Endothelial cell of umbilical vein (primary cell): ENCODE results near the gene TNRC6B. TPM values are rescaled to one million over a fixed set of nuclear protein-coding genes. Genes with fewer than 3 reads are reported as not detected.

Source experiments
- BruUV-seq: library from RNA; stranded (reverse); fragments of 400-500 nt; replicated peaks from 2 replicates; lab custom pipeline; 2021; lab: Mats Ljungman, UMichigan
- CTCF ChIA-PET: fragments of 300-600, 350-600 bp; sonication (Branson Sonifier 250); formaldehyde crosslinking; loops from one replicate; lab custom pipeline; 2021; ENCODE audit warnings: antibody characterized with exemption, inconsistent platforms; lab: Charles Lee
- POLR2A ChIA-PET: fragments of 300-600, 350-600 bp; sonication (Branson Sonifier 250); formaldehyde crosslinking; loops from one replicate; lab custom pipeline; 2021; ENCODE audit warnings: antibody characterized with exemption, inconsistent platforms; lab: Charles Lee
- DNase-seq: peaks from one replicate; pipeline ENCODE4 v3.0.0-alpha.2; 2011; ENCODE audit warnings: low read depth, low spot score
- FAIRE-seq: peaks from 2 replicates; lab custom pipeline; 2011; peaks lifted over from hg19 to GRCh38; lab: Jason Lieb, UNC
- H2AFZ ChIP-seq: 2 replicates; pipeline ENCODE4 v1.6.0; 2012; ENCODE audit warnings: low read depth, low read length, control low read depth, inconsistent platforms
- H3K27ac ChIP-seq: 2 replicates; pipeline ENCODE4 v1.5.1; 2011; ENCODE audit warnings: low read depth, mild to moderate bottlenecking, control low read depth, low read length, moderate library complexity; ENCODE audit not compliant: insufficient read depth
- H3K27me3 ChIP-seq, 2 experiments: 2 replicates each; pipeline versions ENCODE4 v1.6.0 to v1.6.1; 2011; ENCODE audit warnings: low read length in 2 of 2, mixed read lengths in 1 of 2; ENCODE audit not compliant: control insufficient read depth in 2 of 2, insufficient read depth in 2 of 2
- H3K36me3 ChIP-seq, 2 experiments: 2 replicates in 1 of 2; 3 replicates in 1 of 2; pipeline ENCODE4 v1.5.1; 2011; ENCODE audit warnings: low read length in 2 of 2, mild to moderate bottlenecking in 1 of 2, moderate library complexity in 1 of 2; ENCODE audit not compliant: control insufficient read depth in 2 of 2, insufficient read depth in 2 of 2; ENCODE audit errors: extremely low read depth in 1 of 2
- H3K4me1 ChIP-seq: 3 replicates; pipeline ENCODE4 v1.5.1; 2011; ENCODE audit warnings: mild to moderate bottlenecking, low read length; ENCODE audit not compliant: control insufficient read depth, insufficient read depth; ENCODE audit errors: extremely low read depth
- H3K4me2 ChIP-seq: 2 replicates; pipeline ENCODE4 v1.6.1; 2011; ENCODE audit warnings: low read length, control low read depth, mixed read lengths; ENCODE audit not compliant: insufficient read depth
- H3K4me3 ChIP-seq, 3 experiments: fragments of 200-600 bp in 1 of 3; sonication (generic), shearing (Covaris generic) in 1 of 3; replicated peaks in 1 of 3; 2 replicates each; pipeline ENCODE4 v1.5.1; 2011 to 2016; ENCODE audit warnings: control low read depth in 3 of 3, low read length in 3 of 3, mild to moderate bottlenecking in 2 of 3, inconsistent platforms in 1 of 3, low read depth in 1 of 3, moderate library complexity in 1 of 3; ENCODE audit not compliant: insufficient read depth in 1 of 3
- H3K79me2 ChIP-seq: 2 replicates; pipeline ENCODE4 v1.6.0; 2012; ENCODE audit warnings: low read length, inconsistent platforms; ENCODE audit not compliant: control insufficient read depth, insufficient read depth
- H3K9ac ChIP-seq: replicated peaks from 2 replicates; pipeline ENCODE3; 2011; ENCODE audit warnings: low read length, control low read depth; ENCODE audit not compliant: insufficient read depth; ENCODE audit errors: extremely low read depth
- H3K9me1 ChIP-seq: replicated peaks from 3 replicates; pipeline ENCODE4 v1.6.0; 2011; ENCODE audit warnings: mild to moderate bottlenecking, low read length; ENCODE audit not compliant: control insufficient read depth, insufficient read depth; ENCODE audit errors: extremely low read depth
- H3K9me3 ChIP-seq: replicated peaks from 2 replicates; pipeline ENCODE4 v1.5.1; 2012; ENCODE audit warnings: low read length, inconsistent platforms; ENCODE audit not compliant: control insufficient read depth, insufficient read depth
- H4K20me1 ChIP-seq: replicated peaks from 2 replicates; pipeline ENCODE3; 2011; ENCODE audit warnings: mild to moderate bottlenecking, low read length; ENCODE audit not compliant: control insufficient read depth, insufficient read depth; ENCODE audit errors: extremely low read depth
- EZH2 ChIP-seq: IDR thresholded peaks from 2 replicates; pipeline ENCODE4 v1.6.1; 2012; ENCODE audit warnings: borderline replicate concordance, low read depth, mild to moderate bottlenecking, moderate library complexity, low read length, inconsistent platforms; ENCODE audit not compliant: severe bottlenecking
- FOS ChIP-seq: IDR thresholded peaks from 2 replicates; pipeline ENCODE4 v1.6.1; 2011; ENCODE audit warnings: mild to moderate bottlenecking, low read length, moderate library complexity, borderline replicate concordance; ENCODE audit not compliant: insufficient read depth
- GATA2 ChIP-seq: IDR thresholded peaks from 2 replicates; pipeline ENCODE4 v1.7.0; 2011; ENCODE audit warnings: low read depth, mild to moderate bottlenecking, moderate library complexity, mixed read lengths, low read length; ENCODE audit not compliant: insufficient read length, insufficient read depth
- JUN ChIP-seq: IDR thresholded peaks from 2 replicates; pipeline ENCODE4 v1.6.1; 2011; ENCODE audit warnings: borderline replicate concordance, low read depth; ENCODE audit not compliant: insufficient read length, insufficient read depth
- MYC ChIP-seq: IDR thresholded peaks from one replicate; pipeline ENCODE4 v1.6.1; 2011; ENCODE audit warnings: mild to moderate bottlenecking, low read depth, low read length
- POLR2A ChIP-seq: IDR thresholded peaks from 2 replicates; pipeline ENCODE4 v1.6.1; 2012; ENCODE audit warnings: low read depth, mild to moderate bottlenecking, control low read depth, low read length
- POLR2AphosphoS5 ChIP-seq: IDR thresholded peaks from 2 replicates; pipeline ENCODE4 v1.6.1; 2012; ENCODE audit warnings: low read depth, mild to moderate bottlenecking, control low read depth, low read length, moderate library complexity; ENCODE audit not compliant: insufficient read depth
- dilution Hi-C: fragments of 300-500 bp; cut with MboI; formaldehyde crosslinking; loops from one replicate; pipeline ENCODE4 v1.15.0; 2019; ENCODE audit warnings: low sequenced_read_pairs; ENCODE audit not compliant: extremely low pct_ligation_motif_present
- intact Hi-C: fragments of 100-400 bp; cut with micrococcal nuclease; formaldehyde crosslinking; loops from one replicate; pipeline ENCODE4 v1.10.0; 2022
- polyA plus RNA-seq, 4 experiments: library from polyadenylated mRNA; depleted of rRNA in 3 of 4; stranded (reverse) in 3 of 4; unstranded in 1 of 4; fragments of >200 nt; gene quantifications; 2 replicates each; pipeline versions ENCODE4 v1.2.1 to v1.2.3, GENCODE V29; 2011 to 2012; ENCODE audit warnings: missing spikeins in 1 of 4
- total RNA-seq: library from RNA; stranded (reverse); gene quantifications from 2 replicates; pipeline ENCODE4 v1.2.3, GENCODE V29; 2021
- TF ChIP-seq, protein P1 (sequence below), 2 donors: IDR thresholded peaks; 1 replicate in 1 of 2; 2 replicates in 1 of 2; pipeline ENCODE4 v1.5.1; 2011; ENCODE audit warnings: low read length in 2 of 2, mild to moderate bottlenecking in 2 of 2, moderate library complexity in 2 of 2, control low read depth in 1 of 2, inconsistent platforms in 1 of 2, low read depth in 1 of 2; ENCODE audit not compliant: insufficient read depth in 1 of 2; ENCODE audit errors: extremely low read depth in 1 of 2
- TF ChIP-seq, protein P2 (sequence below): IDR thresholded peaks from 2 replicates; pipeline ENCODE4 v1.6.1; 2011; ENCODE audit not compliant: insufficient read depth, insufficient read length

The TNRC6B gene
- total and polyA plus RNA-seq, 2 donors (not counting 3 experiments of a cell fraction or from before 2014, with no cell fraction given): 10.6 to 37.2 TPM

GRCh38 chr22:40385036-40385782, 207.5 kb downstream of the TNRC6B start:
- Histone ChIP-seq H3K9me1 (no peaks in the 10 kb centered on the region), H3K4me2 (no peak overlapping the region), H4K20me1 (no peaks in the 10 kb centered on the region), H3K9me3 (no peaks in the 10 kb centered on the region), H3K4me1 (peaks cover 3% of the 10 kb centered on the region), H3K27me3 (no peaks in the 10 kb centered on the region), H3K9ac (no peak overlapping the region), H3K27ac (no peak overlapping the region), H3K4me3 (no peak overlapping the region), H3K36me3 (no peaks in the 10 kb centered on the region), H3K79me2 (peaks cover 5% of the 10 kb centered on the region), H2AFZ (no peak overlapping the region)
- no TSS peak for BruUV-seq
- no peak for DNase-seq
- FAIRE-seq: peak; percentile 76
- CTCF ChIA-PET: interaction anchor here (1.0 to 1.7 kb wide), 2 partner anchors 11 to 52 kb away, joined by 4 to 7 read pairs; no protein-coding TSS in a partner anchor
- intact Hi-C loops: no loop called here
- POLR2A ChIA-PET: no interaction called here
- TF ChIP-seq, protein P1, sequence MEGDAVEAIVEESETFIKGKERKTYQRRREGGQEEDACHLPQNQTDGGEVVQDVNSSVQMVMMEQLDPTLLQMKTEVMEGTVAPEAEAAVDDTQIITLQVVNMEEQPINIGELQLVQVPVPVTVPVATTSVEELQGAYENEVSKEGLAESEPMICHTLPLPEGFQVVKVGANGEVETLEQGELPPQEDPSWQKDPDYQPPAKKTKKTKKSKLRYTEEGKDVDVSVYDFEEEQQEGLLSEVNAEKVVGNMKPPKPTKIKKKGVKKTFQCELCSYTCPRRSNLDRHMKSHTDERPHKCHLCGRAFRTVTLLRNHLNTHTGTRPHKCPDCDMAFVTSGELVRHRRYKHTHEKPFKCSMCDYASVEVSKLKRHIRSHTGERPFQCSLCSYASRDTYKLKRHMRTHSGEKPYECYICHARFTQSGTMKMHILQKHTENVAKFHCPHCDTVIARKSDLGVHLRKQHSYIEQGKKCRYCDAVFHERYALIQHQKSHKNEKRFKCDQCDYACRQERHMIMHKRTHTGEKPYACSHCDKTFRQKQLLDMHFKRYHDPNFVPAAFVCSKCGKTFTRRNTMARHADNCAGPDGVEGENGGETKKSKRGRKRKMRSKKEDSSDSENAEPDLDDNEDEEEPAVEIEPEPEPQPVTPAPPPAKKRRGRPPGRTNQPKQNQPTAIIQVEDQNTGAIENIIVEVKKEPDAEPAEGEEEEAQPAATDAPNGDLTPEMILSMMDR (IDR thresholded peaks at IDR 0.05; ENCODE audit: extremely low read depth in 1 of 2, insufficient read depth in 1 of 2, low read depth in 1 of 2, low read length in 2 of 2): no peak
- TF ChIP-seq, protein P2, sequence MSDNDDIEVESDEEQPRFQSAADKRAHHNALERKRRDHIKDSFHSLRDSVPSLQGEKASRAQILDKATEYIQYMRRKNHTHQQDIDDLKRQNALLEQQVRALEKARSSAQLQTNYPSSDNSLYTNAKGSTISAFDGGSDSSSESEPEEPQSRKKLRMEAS: no peak
- TF ChIP-seq EZH2: no peak
- no peak for TF ChIP-seq JUN
- TF ChIP-seq MYC: no peak
- TF ChIP-seq POLR2A: no peak
- TF ChIP-seq GATA2: no peak
- no peak for TF ChIP-seq POLR2AphosphoS5
- no peak for TF ChIP-seq FOS
- dilution Hi-C loops: no loop called here

Other genes starting within 250 kb of the TNRC6B start
- gene TMA7B, start 217.5 kb upstream of the TNRC6B start, total RNA-seq: not detected in 2 replicates
- not detected in 2 replicates for gene TMA7B, start 217.5 kb upstream of the TNRC6B start, polyA plus RNA-seq
- not detected in 2 replicates for gene FAM83F, start 183.0 kb upstream of the TNRC6B start, total RNA-seq
- gene FAM83F, start 183.0 kb upstream of the TNRC6B start, polyA plus RNA-seq: not detected in 2 replicates
- 86.2 and 103 TPM in 2 replicates for gene ADSL, start 168.6 kb downstream of the TNRC6B start, total RNA-seq
- gene ADSL, start 168.6 kb downstream of the TNRC6B start, polyA plus RNA-seq: 110 and 141 TPM in 2 replicates
- 76.4 and 78.6 TPM in 2 replicates for gene SGSM3, start 192.7 kb downstream of the TNRC6B start, total RNA-seq
- gene SGSM3, start 192.7 kb downstream of the TNRC6B start, polyA plus RNA-seq: 92.1 and 112 TPM in 2 replicates